Heart left ventricle (tissue), 16 donors: Measurements from ENCODE around the gene CNKSR3. TPM values are rescaled to one million over a fixed set of nuclear protein-coding genes. Genes with fewer than 3 reads are reported as not detected.

Experiments
- ATAC-seq, 4 donors: fragments of 200-7000 bp; cut with Tn5 transposase; one replicate each; pipeline ENCODE4 v1.9.1; 2020 to 2022; ENCODE audit warnings: moderate library complexity in 4 of 4, mild to moderate bottlenecking in 3 of 4, moderate number of reproducible peaks in 1 of 4
- DNase-seq, 5 donors: peaks; one replicate each; pipeline ENCODE4 v3.0.0-alpha.2; 2020
- H3K27ac ChIP-seq, 12 donors: fragments of 200-600 bp; sonication (generic) in 4 of 12; one replicate each; pipeline versions ENCODE4 v1.5.0 to v1.8.0; 2016 to 2022; ENCODE audit warnings: mild to moderate bottlenecking in 2 of 12
- H3K27me3 ChIP-seq, 9 donors: fragments of 200-600 bp; sonication (generic) in 2 of 9; one replicate each; pipeline versions ENCODE4 v1.5.1 to v1.8.0; 2016 to 2022; ENCODE audit warnings: mild to moderate bottlenecking in 3 of 9
- H3K36me3 ChIP-seq, 9 donors: fragments of 200-600 bp; sonication (generic) in 2 of 9; one replicate each; pipeline versions ENCODE4 v1.5.0 to v1.8.0; 2018 to 2022; ENCODE audit warnings: mild to moderate bottlenecking in 2 of 9
- H3K4me1 ChIP-seq, 12 donors: fragments of 200-600 bp; sonication (generic) in 4 of 12; one replicate each; pipeline versions ENCODE4 v1.5.0 to v1.8.0; 2016 to 2022; ENCODE audit warnings: mild to moderate bottlenecking in 3 of 12
- H3K4me3 ChIP-seq, 12 donors: fragments of 200-600 bp; sonication (generic) in 4 of 12; one replicate each; pipeline versions ENCODE4 v1.5.0 to v1.8.0; 2017 to 2022; ENCODE audit warnings: mild to moderate bottlenecking in 9 of 12, moderate library complexity in 4 of 12
- H3K9me3 ChIP-seq, 12 donors: fragments of 200-600 bp; sonication (generic) in 4 of 12; one replicate each; pipeline versions ENCODE4 v1.5.0 to v1.8.0; 2016 to 2022; ENCODE audit warnings: mild to moderate bottlenecking in 1 of 12
- CTCF ChIP-seq, 12 donors: fragments of 200-600 bp; sonication (generic) in 4 of 12; IDR thresholded peaks; one replicate each; pipeline versions ENCODE4 v1.5.0 to v1.8.0; 2018 to 2022; ENCODE audit warnings: antibody characterized with exemption in 12 of 12, mild to moderate bottlenecking in 5 of 12
- POLR2A ChIP-seq, 2 donors: fragments of 450-650 bp; IDR thresholded peaks; one replicate each; pipeline ENCODE4 v1.6.1; 2017; ENCODE audit warnings: antibody characterized with exemption in 2 of 2, mild to moderate bottlenecking in 2 of 2, moderate library complexity in 2 of 2
- WGBS, 4 donors: extraction: QIAGEN DNeasy Blood & Tissue Kit in 2 of 4; methylation state at CpG; one replicate each; pipeline versions ENCODE4 v1.1.5 to v1.1.7; 2013 to 2018; 5-methylcytosine and 5-hydroxymethylcytosine counted together
- intact Hi-C, 10 donors: fragments of 100-400 bp; cut with DNase I; formaldehyde crosslinking; loops; one replicate each; pipeline versions ENCODE4 v1.11.1 to v1.14.2; 2022
- polyA plus RNA-seq, 2 donors: library from polyadenylated mRNA; stranded (reverse); fragments of 200-250 nt; gene quantifications; one replicate each; pipeline ENCODE4 v1.2.3, GENCODE V29; 2013
- total RNA-seq, 9 donors: library from RNA; depleted of rRNA in 2 of 9; stranded (reverse); fragments of >200 nt in 2 of 9; fragmentation: NEBNext Ultra II Directional in 3 of 9; extraction: Animal tissue kit (Norgen Biotek cat#: 25700) in 3 of 9; gene quantifications; one replicate each; pipeline versions ENCODE4 v1.1.0 to v1.2.4, GENCODE V29; 2016 to 2023
- donor health status: ischemic (EF 13 %, LVEDD 7.1; RV severe dilation, severe dysfunction).
- donor health status: healthy with polysubstance abuse.
- donor health status: DM: no; HTN: yes; CAD: no.
- donor health status: DM: no; HTN: no; CAD: no.
- donor health status: ischemic (EF 25% LVEDD 6.9; RV normal size, moderate dysfunction).
- donor health status: ischemic (EF 25% LVEDD 5.7; RV mildly dilated, moderate dysfunction).
- donor health status: healthy.
- donor health status: DM: yes; HTN: yes; CAD: no.
- donor health status: ischemic (EF 35%, LVEDD 5.7; RV mildly dilated, moderate dysfunction).
- donor health status: nonischemic (EF 11% LVEDD 7.7; RV severe dilation, severe dysfunction).
- donor health status: DM: yes; HTN: yes; CAD: no.
- donor health status: PGD.
- donor health status: ischemic (EF 29% LVEDD 5.4; RV normal size, mild dysfunction).
- donor health status: nonischemic (EF 23%, LVEDD 6.1; RV moderate dilation, normal function).

CNKSR3 gene
- total and polyA plus RNA-seq, 11 donors = 5.9 to 30.7 (median 17.7) TPM

GRCh38 chr6:154441995-154442310 lies 68.5 kb downstream of the CNKSR3 start:
- WGBS, 4 donors = 94 to 98% (median 97%) methylated on average over 12 of the region's 12 CpGs
- no peak for ATAC-seq
- intact Hi-C loops = no loop called here
- peaks cover 0 to 18% (median 9%) of the 10 kb centered on the region in 9 donors for H3K36me3 ChIP-seq
- no peak for DNase-seq
- H3K4me3 ChIP-seq = no peak overlapping the region
- no peaks in the 10 kb centered on the region for H3K9me3 ChIP-seq
- H3K27me3 ChIP-seq = no peaks in the 10 kb centered on the region
- no peak overlapping the region for H3K27ac ChIP-seq
- TF ChIP-seq POLR2A (IDR thresholded peaks at IDR 0.05) (no peak), CTCF (IDR thresholded peaks at IDR 0.05) (no peak)
- H3K4me1 ChIP-seq = peaks cover 0 to 29% (median 6%) of the 10 kb centered on the region in 12 donors

- Histone ChIP-seq H3K4me3 (no peak overlapping the region), H3K9me3 (no peaks in the 10 kb centered on the region), H3K27me3 (no peaks in the 10 kb centered on the region), H3K27ac (no peak overlapping the region), H3K4me1 (peaks cover 0 to 17% (median 4%) of the 10 kb centered on the region in 12 donors), H3K36me3 (peaks cover 0 to 18% (median 9%) of the 10 kb centered on the region in 9 donors)
- ATAC-seq = no peak
- no peak for TF ChIP-seq POLR2A (IDR thresholded peaks at IDR 0.05)
- no peak for TF ChIP-seq CTCF (IDR thresholded peaks at IDR 0.05)
- 85 to 100% (median 98%) methylated on average over 1 of the region's 1 CpG for WGBS, 4 donors
- intact Hi-C loops = no loop called here
- DNase-seq = no peak
Observed at GRCh38 chr6:154440422-154441043, 70.0 kb downstream of the CNKSR3 start.

- no peak for DNase-seq
- intact Hi-C loops = no loop called here
Observed at GRCh38 chr6:154440022-154440421, 70.5 kb downstream of the CNKSR3 start.

More at GRCh38 chr6:154440022-154440421, 70.5 kb downstream of the CNKSR3 start:
- no peak for ATAC-seq
- 59 to 74% (median 71%) methylated on average over 3 of the region's 3 CpGs for WGBS, 4 donors
- Histone ChIP-seq H3K4me3 (no peak overlapping the region), H3K27ac (no peak overlapping the region), H3K9me3 (no peaks in the 10 kb centered on the region), H3K4me1 (peaks cover 0 to 17% (median 4%) of the 10 kb centered on the region in 12 donors), H3K36me3 (peaks cover 0 to 18% (median 9%) of the 10 kb centered on the region in 9 donors), H3K27me3 (no peaks in the 10 kb centered on the region)
- no peak for TF ChIP-seq POLR2A (IDR thresholded peaks at IDR 0.05)
- no peak for TF ChIP-seq CTCF (IDR thresholded peaks at IDR 0.05)
